Peyer's patch (tissue), 4 donors: ENCODE measurements around the gene VTI1A.

Source experiments
- POLR2A ChIP-seq, 2 donors: fragments of 450-650 bp; IDR thresholded peaks; one replicate each; pipeline ENCODE4 v1.5.1; 2017; ENCODE audit warnings: antibody characterized with exemption in 2 of 2, mild to moderate bottlenecking in 2 of 2, moderate library complexity in 2 of 2
- TF ChIP-seq, protein P1 (sequence below), 6 experiments: fragments of 450-650 bp in 4 of 6; fragments of 200-600 bp in 2 of 6; sonication (generic) in 1 of 6; IDR thresholded peaks; one replicate each; pipeline ENCODE4 v1.5.1; 2017 to 2019; ENCODE audit warnings: antibody characterized with exemption in 6 of 6, mild to moderate bottlenecking in 3 of 6, moderate library complexity in 1 of 6

DNA sequence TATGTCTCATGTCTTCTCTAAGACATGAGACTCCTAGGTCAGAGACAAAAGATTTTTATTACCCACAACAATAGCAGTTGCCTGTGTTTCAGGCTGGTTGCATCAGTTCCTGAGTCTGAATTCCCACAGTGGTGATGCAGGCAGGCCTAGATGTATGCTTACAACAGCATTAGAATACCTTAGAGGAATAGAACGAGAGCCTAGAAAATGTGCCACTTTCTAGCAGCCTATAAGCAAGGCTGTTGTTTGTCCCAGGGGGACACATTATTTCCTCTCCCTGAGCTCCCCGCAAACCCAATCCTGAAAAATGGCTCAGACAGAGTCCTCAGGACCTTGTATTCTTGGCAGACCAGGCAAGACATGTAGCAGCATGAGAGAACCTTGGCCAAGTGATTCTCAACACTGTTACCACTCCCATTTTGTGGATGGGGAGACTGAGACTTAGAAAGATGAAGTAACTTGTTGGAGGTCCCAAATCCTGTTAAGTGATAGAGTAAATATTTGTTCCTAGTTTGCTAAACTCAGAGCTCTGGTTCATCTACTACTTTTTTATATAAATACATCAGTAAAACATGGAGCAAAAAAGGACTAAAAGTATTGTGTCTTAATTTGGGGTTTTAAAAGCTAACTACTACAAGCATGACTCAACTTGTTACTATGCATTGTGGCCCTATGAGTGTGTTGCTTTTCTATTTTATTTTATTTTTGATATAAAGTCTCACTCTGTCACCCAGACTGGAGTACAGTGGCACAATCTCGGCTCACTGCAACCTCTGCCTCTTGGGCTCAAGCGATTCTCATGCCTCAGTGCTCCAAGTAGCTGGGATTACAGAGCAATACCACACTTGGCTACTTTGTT lies 14.2 kb downstream of the VTI1A start:
- TF ChIP-seq, protein P1, sequence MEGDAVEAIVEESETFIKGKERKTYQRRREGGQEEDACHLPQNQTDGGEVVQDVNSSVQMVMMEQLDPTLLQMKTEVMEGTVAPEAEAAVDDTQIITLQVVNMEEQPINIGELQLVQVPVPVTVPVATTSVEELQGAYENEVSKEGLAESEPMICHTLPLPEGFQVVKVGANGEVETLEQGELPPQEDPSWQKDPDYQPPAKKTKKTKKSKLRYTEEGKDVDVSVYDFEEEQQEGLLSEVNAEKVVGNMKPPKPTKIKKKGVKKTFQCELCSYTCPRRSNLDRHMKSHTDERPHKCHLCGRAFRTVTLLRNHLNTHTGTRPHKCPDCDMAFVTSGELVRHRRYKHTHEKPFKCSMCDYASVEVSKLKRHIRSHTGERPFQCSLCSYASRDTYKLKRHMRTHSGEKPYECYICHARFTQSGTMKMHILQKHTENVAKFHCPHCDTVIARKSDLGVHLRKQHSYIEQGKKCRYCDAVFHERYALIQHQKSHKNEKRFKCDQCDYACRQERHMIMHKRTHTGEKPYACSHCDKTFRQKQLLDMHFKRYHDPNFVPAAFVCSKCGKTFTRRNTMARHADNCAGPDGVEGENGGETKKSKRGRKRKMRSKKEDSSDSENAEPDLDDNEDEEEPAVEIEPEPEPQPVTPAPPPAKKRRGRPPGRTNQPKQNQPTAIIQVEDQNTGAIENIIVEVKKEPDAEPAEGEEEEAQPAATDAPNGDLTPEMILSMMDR (IDR thresholded peaks at IDR 0.05): no peak
- no peak for TF ChIP-seq POLR2A (IDR thresholded peaks at IDR 0.05)
